GM23338 (cell line): ENCODE data around the gene HSD11B2.
A peak's percentile ranks its signal among the peaks of the same experiment; 100 is the strongest.

Experiments
- CREB1 ChIP-seq: fragments of 250-450 bp; sonication (Bioruptor Pico); IDR thresholded peaks from 2 replicates; pipeline ENCODE4 v1.5.0; 2020; ENCODE audit warnings: low read depth, mild to moderate bottlenecking, moderate library complexity
- EZH2 ChIP-seq: fragments of 200-600 bp; sonication (generic); IDR thresholded peaks from one replicate; pipeline ENCODE4 v1.8.0; 2017; ENCODE audit warnings: antibody characterized with exemption, mild to moderate bottlenecking, low read depth; ENCODE audit not compliant: unreplicated experiment
- EZH2phosphoT487 ChIP-seq: fragments of 200-600 bp; sonication (generic); IDR thresholded peaks from one replicate; pipeline ENCODE4 v1.8.1; 2018; ENCODE audit warnings: antibody characterized with exemption; ENCODE audit not compliant: unreplicated experiment
- POLR2AphosphoS5 ChIP-seq: IDR thresholded peaks from 2 replicates; pipeline ENCODE4 v1.6.1; 2016; ENCODE audit warnings: antibody characterized with exemption, low read depth
- TF ChIP-seq, protein P1 (sequence below), 2 experiments: fragments of 200-600 bp in 1 of 2; sonication (generic) in 1 of 2; conservative IDR thresholded peaks; 2 replicates each; pipeline versions ENCODE4 v1.5.1 to v1.6.1; 2016 to 2017; ENCODE audit warnings: antibody characterized with exemption in 2 of 2, low read depth in 2 of 2, mild to moderate bottlenecking in 2 of 2, moderate library complexity in 1 of 2
- TF ChIP-seq, protein P2 (sequence below): IDR thresholded peaks from 2 replicates; pipeline ENCODE4 v1.6.1; 2016; ENCODE audit warnings: antibody characterized with exemption
- TF ChIP-seq, protein P3 (sequence below): IDR thresholded peaks from one replicate; pipeline ENCODE4 v1.6.1; 2018; ENCODE audit warnings: antibody characterized with exemption; ENCODE audit not compliant: unreplicated experiment

DNA sequence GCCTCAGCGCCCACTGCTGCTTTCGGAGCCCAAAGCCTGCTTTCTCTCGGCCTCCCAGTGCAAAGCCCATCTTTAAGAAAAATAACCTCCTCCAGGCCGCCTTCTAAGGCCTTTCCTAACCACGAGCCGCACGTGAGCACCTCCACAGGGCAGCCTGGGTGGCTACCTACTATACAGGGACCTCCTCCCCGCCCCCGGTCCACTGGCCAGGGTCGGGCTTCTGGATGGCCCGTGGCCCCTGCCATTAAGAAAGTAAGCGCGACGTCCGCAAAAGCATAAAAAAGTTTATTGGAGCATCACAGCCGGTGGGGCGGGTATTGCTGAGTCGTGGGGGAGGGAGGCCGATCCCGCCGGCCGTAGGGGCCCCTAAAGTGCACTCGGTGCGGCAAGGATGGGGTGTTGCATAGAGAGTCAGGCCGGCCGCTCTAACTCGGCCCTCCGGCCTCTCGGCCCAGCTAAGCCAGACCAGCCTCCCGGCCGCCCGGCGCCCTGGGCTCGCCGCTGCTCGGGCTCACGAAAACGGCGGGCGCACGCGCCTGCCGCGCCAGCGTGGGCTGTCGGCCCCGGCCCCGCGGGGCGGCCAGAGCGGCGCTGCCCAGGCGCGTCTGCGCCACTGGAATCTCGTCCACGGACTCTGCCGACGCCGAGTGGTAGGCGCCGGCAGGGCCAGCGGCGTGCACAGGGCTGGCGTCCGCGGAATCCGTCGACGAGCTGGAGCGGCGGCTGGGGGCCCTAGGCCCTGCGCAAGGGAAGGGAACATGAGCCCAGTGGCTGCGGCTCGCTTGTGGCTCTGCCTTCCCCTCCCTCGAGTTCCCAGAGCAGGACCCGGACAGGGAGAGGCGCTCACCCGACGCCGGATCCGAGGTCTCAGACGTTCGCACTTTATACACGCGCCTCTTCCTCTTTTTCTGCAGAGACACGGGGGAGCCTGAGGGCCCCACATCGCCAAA, 36.5 kb upstream of the HSD11B2 start:
- TF ChIP-seq, protein P1, sequence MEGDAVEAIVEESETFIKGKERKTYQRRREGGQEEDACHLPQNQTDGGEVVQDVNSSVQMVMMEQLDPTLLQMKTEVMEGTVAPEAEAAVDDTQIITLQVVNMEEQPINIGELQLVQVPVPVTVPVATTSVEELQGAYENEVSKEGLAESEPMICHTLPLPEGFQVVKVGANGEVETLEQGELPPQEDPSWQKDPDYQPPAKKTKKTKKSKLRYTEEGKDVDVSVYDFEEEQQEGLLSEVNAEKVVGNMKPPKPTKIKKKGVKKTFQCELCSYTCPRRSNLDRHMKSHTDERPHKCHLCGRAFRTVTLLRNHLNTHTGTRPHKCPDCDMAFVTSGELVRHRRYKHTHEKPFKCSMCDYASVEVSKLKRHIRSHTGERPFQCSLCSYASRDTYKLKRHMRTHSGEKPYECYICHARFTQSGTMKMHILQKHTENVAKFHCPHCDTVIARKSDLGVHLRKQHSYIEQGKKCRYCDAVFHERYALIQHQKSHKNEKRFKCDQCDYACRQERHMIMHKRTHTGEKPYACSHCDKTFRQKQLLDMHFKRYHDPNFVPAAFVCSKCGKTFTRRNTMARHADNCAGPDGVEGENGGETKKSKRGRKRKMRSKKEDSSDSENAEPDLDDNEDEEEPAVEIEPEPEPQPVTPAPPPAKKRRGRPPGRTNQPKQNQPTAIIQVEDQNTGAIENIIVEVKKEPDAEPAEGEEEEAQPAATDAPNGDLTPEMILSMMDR (conservative IDR thresholded peaks at IDR 0.05; ENCODE audit: low read depth in 2 of 2) = no peak
- TF ChIP-seq EZH2 (peak; percentile 67), CREB1 (CRISPR knock-in tag) (no peak), EZH2phosphoT487 (peak; percentile 56), POLR2AphosphoS5 (no peak)
- TF ChIP-seq, protein P2, sequence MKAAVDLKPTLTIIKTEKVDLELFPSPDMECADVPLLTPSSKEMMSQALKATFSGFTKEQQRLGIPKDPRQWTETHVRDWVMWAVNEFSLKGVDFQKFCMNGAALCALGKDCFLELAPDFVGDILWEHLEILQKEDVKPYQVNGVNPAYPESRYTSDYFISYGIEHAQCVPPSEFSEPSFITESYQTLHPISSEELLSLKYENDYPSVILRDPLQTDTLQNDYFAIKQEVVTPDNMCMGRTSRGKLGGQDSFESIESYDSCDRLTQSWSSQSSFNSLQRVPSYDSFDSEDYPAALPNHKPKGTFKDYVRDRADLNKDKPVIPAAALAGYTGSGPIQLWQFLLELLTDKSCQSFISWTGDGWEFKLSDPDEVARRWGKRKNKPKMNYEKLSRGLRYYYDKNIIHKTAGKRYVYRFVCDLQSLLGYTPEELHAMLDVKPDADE = no peak
- TF ChIP-seq, protein P3, sequence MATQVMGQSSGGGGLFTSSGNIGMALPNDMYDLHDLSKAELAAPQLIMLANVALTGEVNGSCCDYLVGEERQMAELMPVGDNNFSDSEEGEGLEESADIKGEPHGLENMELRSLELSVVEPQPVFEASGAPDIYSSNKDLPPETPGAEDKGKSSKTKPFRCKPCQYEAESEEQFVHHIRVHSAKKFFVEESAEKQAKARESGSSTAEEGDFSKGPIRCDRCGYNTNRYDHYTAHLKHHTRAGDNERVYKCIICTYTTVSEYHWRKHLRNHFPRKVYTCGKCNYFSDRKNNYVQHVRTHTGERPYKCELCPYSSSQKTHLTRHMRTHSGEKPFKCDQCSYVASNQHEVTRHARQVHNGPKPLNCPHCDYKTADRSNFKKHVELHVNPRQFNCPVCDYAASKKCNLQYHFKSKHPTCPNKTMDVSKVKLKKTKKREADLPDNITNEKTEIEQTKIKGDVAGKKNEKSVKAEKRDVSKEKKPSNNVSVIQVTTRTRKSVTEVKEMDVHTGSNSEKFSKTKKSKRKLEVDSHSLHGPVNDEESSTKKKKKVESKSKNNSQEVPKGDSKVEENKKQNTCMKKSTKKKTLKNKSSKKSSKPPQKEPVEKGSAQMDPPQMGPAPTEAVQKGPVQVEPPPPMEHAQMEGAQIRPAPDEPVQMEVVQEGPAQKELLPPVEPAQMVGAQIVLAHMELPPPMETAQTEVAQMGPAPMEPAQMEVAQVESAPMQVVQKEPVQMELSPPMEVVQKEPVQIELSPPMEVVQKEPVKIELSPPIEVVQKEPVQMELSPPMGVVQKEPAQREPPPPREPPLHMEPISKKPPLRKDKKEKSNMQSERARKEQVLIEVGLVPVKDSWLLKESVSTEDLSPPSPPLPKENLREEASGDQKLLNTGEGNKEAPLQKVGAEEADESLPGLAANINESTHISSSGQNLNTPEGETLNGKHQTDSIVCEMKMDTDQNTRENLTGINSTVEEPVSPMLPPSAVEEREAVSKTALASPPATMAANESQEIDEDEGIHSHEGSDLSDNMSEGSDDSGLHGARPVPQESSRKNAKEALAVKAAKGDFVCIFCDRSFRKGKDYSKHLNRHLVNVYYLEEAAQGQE = no peak
